ENCODE data around the gene NLRP4. TPM values are rescaled to one million over a fixed set of nuclear protein-coding genes. Genes with fewer than 3 reads are reported as not detected.

NLRP4 gene
- total RNA-seq, 2 experiments from 2014 or later, result 4.0 to 4.6 TPM

DNA sequence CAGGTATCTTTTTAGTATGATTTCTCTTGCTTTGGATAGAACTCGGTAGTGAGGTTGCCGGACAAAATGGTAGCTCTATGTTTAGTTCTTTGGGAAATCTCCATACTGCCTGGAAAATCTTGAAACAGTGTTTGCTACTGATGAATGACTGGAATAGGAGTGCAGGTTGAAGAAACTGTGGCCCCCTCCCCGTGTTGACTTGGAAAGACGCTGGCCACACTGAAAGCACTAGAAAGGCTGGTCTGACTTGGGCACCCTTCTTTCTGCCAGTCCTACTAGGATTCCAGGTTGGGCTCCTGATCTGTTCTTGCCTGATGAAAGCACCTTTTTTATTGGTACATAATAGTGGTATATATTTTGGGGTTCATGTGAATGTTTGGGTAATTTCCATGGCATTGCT, 46.3 kb downstream of the NLRP4 start:
- BruUV-seq (replicated peaks), result no TSS peak
- Histone ChIP-seq H3K4me3 (ENCODE audit: low read depth, low read length, poor library complexity, severe bottlenecking) (no peak overlapping the region), H3K9me2 (ENCODE audit: insufficient read depth, low read length) (no peaks in the 10 kb centered on the region), H3K79me2 (ENCODE audit: insufficient read depth, low read depth, low read length) (no peaks in the 10 kb centered on the region), H2AFZ (ENCODE audit: low read length) (no peak overlapping the region), H4K20me1 (ENCODE audit: insufficient read depth, low read length) (no peaks in the 10 kb centered on the region), H3K27ac (ENCODE audit: low read depth, low read length, poor library complexity, severe bottlenecking) (no peak overlapping the region), H3K36me3 (ENCODE audit: insufficient read depth, low read length) (peaks cover 25% of the 10 kb centered on the region), H3K9me3 (ENCODE audit: low read length) (no peaks in the 10 kb centered on the region), H3K4me2 (ENCODE audit: low read length) (no peak overlapping the region), H3K4me1 (ENCODE audit: insufficient read depth, low read length, poor library complexity, severe bottlenecking) (peaks cover 9% of the 10 kb centered on the region)
- ChIA-PET POLR2A (interaction anchor here (0.5 to 0.7 kb wide), 2 partner anchors 28 to 53 kb away, joined by 3 to 4 read pairs; no protein-coding TSS in a partner anchor), CTCF (ENCODE audit: unreplicated experiment) (no interaction called here)
- TF ChIP-seq, protein P1, sequence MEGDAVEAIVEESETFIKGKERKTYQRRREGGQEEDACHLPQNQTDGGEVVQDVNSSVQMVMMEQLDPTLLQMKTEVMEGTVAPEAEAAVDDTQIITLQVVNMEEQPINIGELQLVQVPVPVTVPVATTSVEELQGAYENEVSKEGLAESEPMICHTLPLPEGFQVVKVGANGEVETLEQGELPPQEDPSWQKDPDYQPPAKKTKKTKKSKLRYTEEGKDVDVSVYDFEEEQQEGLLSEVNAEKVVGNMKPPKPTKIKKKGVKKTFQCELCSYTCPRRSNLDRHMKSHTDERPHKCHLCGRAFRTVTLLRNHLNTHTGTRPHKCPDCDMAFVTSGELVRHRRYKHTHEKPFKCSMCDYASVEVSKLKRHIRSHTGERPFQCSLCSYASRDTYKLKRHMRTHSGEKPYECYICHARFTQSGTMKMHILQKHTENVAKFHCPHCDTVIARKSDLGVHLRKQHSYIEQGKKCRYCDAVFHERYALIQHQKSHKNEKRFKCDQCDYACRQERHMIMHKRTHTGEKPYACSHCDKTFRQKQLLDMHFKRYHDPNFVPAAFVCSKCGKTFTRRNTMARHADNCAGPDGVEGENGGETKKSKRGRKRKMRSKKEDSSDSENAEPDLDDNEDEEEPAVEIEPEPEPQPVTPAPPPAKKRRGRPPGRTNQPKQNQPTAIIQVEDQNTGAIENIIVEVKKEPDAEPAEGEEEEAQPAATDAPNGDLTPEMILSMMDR (conservative IDR thresholded peaks at IDR 0.05; ENCODE audit: low read length), result no peak
- no peak for TF ChIP-seq EZH2phosphoT487 (IDR thresholded peaks at IDR 0.05; ENCODE audit: borderline replicate concordance, low read depth, low read length)
- intact Hi-C loops (cut with micrococcal nuclease; ENCODE audit: unreplicated experiment), result no loop called here
- DNase-seq (ENCODE audit: low spot score), result no peak

DNA sequence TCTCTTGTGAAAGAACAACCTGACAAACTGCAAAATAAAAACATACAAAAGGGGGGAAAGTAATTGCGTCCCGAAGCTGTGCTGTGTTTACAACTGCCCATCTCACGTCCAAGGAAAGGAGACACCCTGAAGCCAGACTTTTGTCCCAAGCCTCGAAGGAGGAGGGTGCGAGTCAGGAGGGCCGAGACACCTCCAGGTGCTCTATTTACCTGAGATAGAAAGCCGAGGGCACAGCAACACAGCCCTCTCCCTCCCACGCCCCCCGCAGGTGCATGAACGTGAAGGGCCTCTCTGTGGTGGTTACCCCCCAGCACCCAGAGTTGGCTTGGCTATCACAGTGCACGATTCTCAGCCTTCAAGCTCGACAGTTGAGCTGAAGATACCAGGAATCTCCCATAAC, 62.6 kb downstream of the NLRP4 start:
- TF ChIP-seq, protein P1 (conservative IDR thresholded peaks at IDR 0.05; ENCODE audit: low read length), result no peak
- no peak for TF ChIP-seq EZH2phosphoT487 (IDR thresholded peaks at IDR 0.05; ENCODE audit: borderline replicate concordance, low read depth, low read length)
- no peaks in the 10 kb centered on the region for H3K36me3 ChIP-seq (ENCODE audit: insufficient read depth, low read length)
- H4K20me1 ChIP-seq (ENCODE audit: insufficient read depth, low read length), result no peaks in the 10 kb centered on the region
- ChIA-PET CTCF (ENCODE audit: unreplicated experiment) (no interaction called here), POLR2A (no interaction called here)
- intact Hi-C loops (cut with micrococcal nuclease; ENCODE audit: unreplicated experiment), result no loop called here
- no peaks in the 10 kb centered on the region for H3K4me1 ChIP-seq (ENCODE audit: insufficient read depth, low read length, poor library complexity, severe bottlenecking)
- H2AFZ ChIP-seq (ENCODE audit: low read length), result no peak overlapping the region
- H3K9me2 ChIP-seq (ENCODE audit: insufficient read depth, low read length), result no peaks in the 10 kb centered on the region
- H3K4me2 ChIP-seq (ENCODE audit: low read length), result no peak overlapping the region
- no peak overlapping the region for H3K27ac ChIP-seq (ENCODE audit: low read depth, low read length, poor library complexity, severe bottlenecking)
- DNase-seq (ENCODE audit: low spot score), result no peak
- H3K9me3 ChIP-seq (ENCODE audit: low read length), result no peaks in the 10 kb centered on the region
- no peak overlapping the region for H3K4me3 ChIP-seq (ENCODE audit: low read depth, low read length, poor library complexity, severe bottlenecking)
- no TSS peak for BruUV-seq (replicated peaks)
- no peaks in the 10 kb centered on the region for H3K79me2 ChIP-seq (ENCODE audit: insufficient read depth, low read depth, low read length)

DNA sequence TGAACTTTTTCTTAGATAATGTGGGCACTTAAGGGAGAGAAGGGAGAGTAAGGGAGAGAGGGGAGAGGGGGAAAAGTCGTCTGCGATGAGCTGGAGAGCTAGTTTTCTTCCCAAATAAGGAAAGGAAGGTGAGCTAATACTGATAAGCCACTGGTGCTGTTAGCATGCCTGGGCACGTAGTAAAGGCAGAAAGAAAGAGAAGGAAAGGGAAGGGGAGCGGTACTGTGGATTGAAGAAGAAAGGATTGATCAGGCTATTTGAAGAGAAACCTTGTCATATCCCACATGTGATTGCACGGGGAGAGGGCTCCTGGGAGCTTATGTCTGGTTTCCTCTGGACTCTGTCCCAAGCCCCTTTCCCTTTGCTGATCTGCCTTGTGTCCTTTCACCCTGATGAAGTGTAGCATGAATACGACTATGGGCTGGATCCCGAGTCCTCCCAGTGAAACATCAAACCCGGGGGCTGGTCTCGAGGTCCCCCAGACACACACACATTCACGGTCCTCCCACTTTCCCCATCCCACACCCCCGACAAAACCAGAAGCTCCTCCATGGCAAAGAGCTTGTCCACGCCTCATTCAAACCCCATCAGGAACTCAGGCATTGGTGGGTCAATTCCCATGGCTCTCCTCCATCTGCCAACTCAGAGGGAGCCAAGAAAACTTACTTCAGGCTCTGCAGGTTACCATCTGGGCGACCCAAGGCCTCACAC, 65.2 kb downstream of the NLRP4 start:
- Histone ChIP-seq H3K36me3 (ENCODE audit: insufficient read depth, low read length) (no peaks in the 10 kb centered on the region), H3K4me2 (ENCODE audit: low read length) (no peak overlapping the region), H2AFZ (ENCODE audit: low read length) (no peak overlapping the region), H3K9me2 (ENCODE audit: insufficient read depth, low read length) (no peaks in the 10 kb centered on the region), H3K79me2 (ENCODE audit: insufficient read depth, low read depth, low read length) (no peaks in the 10 kb centered on the region), H3K27ac (ENCODE audit: low read depth, low read length, poor library complexity, severe bottlenecking) (no peak overlapping the region), H3K9me3 (ENCODE audit: low read length) (no peaks in the 10 kb centered on the region), H3K4me1 (ENCODE audit: insufficient read depth, low read length, poor library complexity, severe bottlenecking) (no peaks in the 10 kb centered on the region), H3K4me3 (ENCODE audit: low read depth, low read length, poor library complexity, severe bottlenecking) (no peak overlapping the region), H4K20me1 (ENCODE audit: insufficient read depth, low read length) (no peaks in the 10 kb centered on the region)
- ChIA-PET CTCF (ENCODE audit: unreplicated experiment) (interaction anchor here (0.6 kb wide), 1 partner anchor 76 kb away, joined by 3 read pairs; no protein-coding TSS in a partner anchor), POLR2A (no interaction called here)
- BruUV-seq (replicated peaks), result no TSS peak
- intact Hi-C loops (cut with micrococcal nuclease; ENCODE audit: unreplicated experiment), result no loop called here
- DNase-seq (ENCODE audit: low spot score), result no peak
- TF ChIP-seq, protein P1 (conservative IDR thresholded peaks at IDR 0.05; ENCODE audit: low read length), result no peak
- TF ChIP-seq EZH2phosphoT487 (IDR thresholded peaks at IDR 0.05; ENCODE audit: borderline replicate concordance, low read depth, low read length), result no peak

Measured in OCI-LY7 (cell line).